ENCODE results near the gene KLK1.

DNA sequence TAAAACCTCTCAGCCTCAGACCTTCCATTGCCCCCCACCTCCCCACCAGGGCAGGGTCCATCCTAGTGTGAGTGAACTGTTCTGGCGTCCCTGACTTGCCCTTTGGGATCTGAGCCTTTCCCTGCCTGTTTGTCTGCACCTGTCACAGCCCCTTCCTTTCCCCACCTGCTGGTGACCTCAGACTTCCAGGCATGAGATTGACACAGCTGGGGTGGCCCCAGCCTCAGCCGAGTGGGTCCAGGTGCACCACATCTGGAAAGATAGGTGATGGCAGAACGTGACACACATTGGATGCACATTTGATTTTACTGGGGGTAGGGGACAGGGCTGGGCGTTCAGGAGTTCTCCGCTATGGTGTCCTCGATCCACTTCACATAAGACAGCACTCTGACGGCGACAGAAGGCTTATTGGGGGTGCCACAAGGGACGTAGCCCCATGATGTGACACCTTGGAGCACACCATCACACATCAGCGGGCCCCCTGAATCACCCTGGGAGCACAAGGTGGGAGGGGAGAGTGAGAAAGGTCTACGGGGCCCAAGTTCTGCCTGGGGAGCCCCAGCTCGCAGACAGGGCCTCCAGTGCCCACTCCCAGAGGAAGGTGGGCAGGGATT lies 4.6 kb downstream of the KLK1 start:
- TF ChIP-seq EZH2 (IDR thresholded peaks at IDR 0.05; ENCODE audit: low read length, missing control alignments), result no peak
- no peak for TF ChIP-seq CTCF (conservative IDR thresholded peaks at IDR 0.05 in 1 of 2, IDR thresholded peaks at IDR 0.05 in 1 of 2; ENCODE audit: low read depth in 1 of 2, low read length in 2 of 2)
